SK-N-SH treated with all-trans-retinoic acid at 6 μM for 48 hours (cell line): Measurements from ENCODE around the gene VWF.

ENCODE experiments used
- ATAC-seq: fragments of 200-7000 bp; cut with Tn5 transposase; 3 replicates; pipeline ENCODE4 v1.9.1; 2020; ENCODE audit warnings: mild to moderate bottlenecking, moderate library complexity
- BACH2 ChIP-seq: fragments of 250-450 bp; sonication (Bioruptor Pico); IDR thresholded peaks from 2 replicates; pipeline ENCODE4 v1.9.0; 2021; ENCODE audit warnings: mild to moderate bottlenecking, borderline replicate concordance
- CREB5 ChIP-seq: fragments of 250-450 bp; sonication (Bioruptor Pico); IDR thresholded peaks from 2 replicates; pipeline ENCODE4 v1.5.1; 2020; ENCODE audit warnings: low read depth, mild to moderate bottlenecking, moderate library complexity
- CSRNP3 ChIP-seq: fragments of 250-450 bp; sonication (Bioruptor Pico); IDR thresholded peaks from 2 replicates; pipeline ENCODE4 v1.5.1; 2021; ENCODE audit warnings: mild to moderate bottlenecking, moderate library complexity
- ESRRG ChIP-seq: fragments of 250-450 bp; sonication (Bioruptor Pico); IDR thresholded peaks from 2 replicates; pipeline ENCODE4 v1.6.1; 2021; ENCODE audit warnings: mild to moderate bottlenecking
- GLIS3 ChIP-seq: fragments of 250-450 bp; sonication (Bioruptor Pico); IDR thresholded peaks from 2 replicates; pipeline ENCODE4 v1.5.0; 2020; ENCODE audit warnings: mild to moderate bottlenecking, moderate library complexity
- ISL1 ChIP-seq: fragments of 250-450 bp; sonication (Bioruptor Pico); IDR thresholded peaks from 2 replicates; pipeline ENCODE4 v2.1.2; 2022; ENCODE audit warnings: mild to moderate bottlenecking, moderate library complexity
- OSR1 ChIP-seq: fragments of 250-450 bp; sonication (Bioruptor Pico); IDR thresholded peaks from 2 replicates; pipeline ENCODE4 v1.8.0; 2022; ENCODE audit warnings: moderate library complexity, mild to moderate bottlenecking, inconsistent platforms
- PATZ1 ChIP-seq: fragments of 250-450 bp; sonication (Bioruptor Pico); IDR thresholded peaks from 2 replicates; pipeline ENCODE4 v1.8.0; 2020; ENCODE audit warnings: mild to moderate bottlenecking, moderate library complexity, borderline replicate concordance
- PPARA ChIP-seq: fragments of 250-450 bp; sonication (Bioruptor Pico); IDR thresholded peaks from 2 replicates; pipeline ENCODE4 v1.5.0; 2020; ENCODE audit warnings: mild to moderate bottlenecking, borderline replicate concordance
- RARB ChIP-seq: fragments of 250-450 bp; sonication (Bioruptor Pico); IDR thresholded peaks from 2 replicates; pipeline ENCODE4 v1.8.0; 2021; ENCODE audit warnings: mild to moderate bottlenecking, moderate library complexity
- SNAI2 ChIP-seq: fragments of 250-450 bp; sonication (Bioruptor Pico); IDR thresholded peaks from 2 replicates; pipeline ENCODE4 v1.5.0; 2020; ENCODE audit warnings: mild to moderate bottlenecking, moderate library complexity
- TCF4 ChIP-seq: fragments of 250-450 bp; sonication (Bioruptor Pico); IDR thresholded peaks from 2 replicates; pipeline ENCODE4 v1.8.0; 2021; ENCODE audit warnings: mild to moderate bottlenecking, moderate library complexity, borderline replicate concordance
- TOX ChIP-seq: fragments of 250-450 bp; sonication (Bioruptor Pico); IDR thresholded peaks from 2 replicates; pipeline ENCODE4 v1.8.0; 2021; ENCODE audit warnings: mild to moderate bottlenecking, moderate library complexity, borderline replicate concordance
- TSHZ2 ChIP-seq: fragments of 250-450 bp; sonication (Bioruptor Pico); IDR thresholded peaks from 2 replicates; pipeline ENCODE4 v1.5.0; 2020; ENCODE audit warnings: mild to moderate bottlenecking, moderate library complexity
- ZC3H10 ChIP-seq: fragments of 250-450 bp; sonication (Bioruptor Pico); IDR thresholded peaks from 2 replicates; pipeline ENCODE4 v1.5.1; 2021; ENCODE audit warnings: mild to moderate bottlenecking, moderate library complexity
- ZFP30 ChIP-seq: fragments of 450-650 bp; formaldehyde crosslinking; IDR thresholded peaks from 2 replicates; pipeline ENCODE4 v1.5.0; 2022; ENCODE audit warnings: mild to moderate bottlenecking, moderate library complexity
- ZNF565 ChIP-seq: fragments of 450-650 bp; formaldehyde crosslinking; conservative IDR thresholded peaks from 2 replicates; pipeline ENCODE4 v1.5.0; 2020; ENCODE audit warnings: low read depth, mild to moderate bottlenecking, moderate library complexity
- ZNF70 ChIP-seq: fragments of 450-650 bp; formaldehyde crosslinking; IDR thresholded peaks from 2 replicates; pipeline ENCODE4 v1.5.0; 2020; ENCODE audit warnings: mild to moderate bottlenecking, moderate library complexity
- ZNF8 ChIP-seq: fragments of 450-650 bp; formaldehyde crosslinking; IDR thresholded peaks from 2 replicates; pipeline ENCODE4 v1.5.0; 2020; ENCODE audit warnings: mild to moderate bottlenecking, moderate library complexity

Gene VWF

GRCh38 chr12:6078398-6079096 is 45.9 kb downstream of the VWF start:
- ATAC-seq: no peak
- no peak for TF ChIP-seq RARB (CRISPR knock-in tag)
- TF ChIP-seq SNAI2 (CRISPR knock-in tag): no peak
- TF ChIP-seq ZNF8 (CRISPR knock-in tag): no peak
- no peak for TF ChIP-seq CSRNP3 (CRISPR knock-in tag)
- no peak for TF ChIP-seq ZNF565
- no peak for TF ChIP-seq OSR1 (CRISPR knock-in tag)
- no peak for TF ChIP-seq PPARA (CRISPR knock-in tag)
- TF ChIP-seq ISL1 (CRISPR knock-in tag): no peak
- TF ChIP-seq ZFP30 (CRISPR knock-in tag): no peak
- no peak for TF ChIP-seq PATZ1 (CRISPR knock-in tag)
- no peak for TF ChIP-seq ZC3H10 (CRISPR knock-in tag)

- TF ChIP-seq ZFP30 (CRISPR knock-in tag) (no peak), ZNF8 (CRISPR knock-in tag) (no peak), PPARA (CRISPR knock-in tag) (no peak), ZC3H10 (CRISPR knock-in tag) (no peak), TSHZ2 (CRISPR knock-in tag) (no peak), OSR1 (CRISPR knock-in tag) (no peak), CREB5 (no peak), ZNF70 (CRISPR knock-in tag) (no peak), GLIS3 (CRISPR knock-in tag) (no peak), BACH2 (CRISPR knock-in tag) (no peak)
- no peak for ATAC-seq
These were observed 46.8 kb downstream of the VWF start for GRCh38 chr12:6077692-6078083.

- ATAC-seq: no peak
- no peak for TF ChIP-seq ZNF8 (CRISPR knock-in tag)
- TF ChIP-seq CSRNP3 (CRISPR knock-in tag): no peak
- TF ChIP-seq BACH2 (CRISPR knock-in tag): no peak
- TF ChIP-seq ZFP30 (CRISPR knock-in tag): no peak
- TF ChIP-seq ZNF565: no peak
- TF ChIP-seq PATZ1 (CRISPR knock-in tag): no peak
- no peak for TF ChIP-seq CREB5
- no peak for TF ChIP-seq OSR1 (CRISPR knock-in tag)
- TF ChIP-seq RARB (CRISPR knock-in tag): no peak
- no peak for TF ChIP-seq ISL1 (CRISPR knock-in tag)
- no peak for TF ChIP-seq GLIS3 (CRISPR knock-in tag)
- no peak for TF ChIP-seq TCF4 (CRISPR knock-in tag)
- TF ChIP-seq ESRRG (CRISPR knock-in tag): no peak
- no peak for TF ChIP-seq ZNF70 (CRISPR knock-in tag)
- no peak for TF ChIP-seq TOX
These were observed 47.4 kb downstream of the VWF start for GRCh38 chr12:6076776-6077691.
